Breast epithelium (tissue), 4 donors: ENCODE results near the gene CTNNA3. TPM values are rescaled to one million over a fixed set of nuclear protein-coding genes. Genes with fewer than 3 reads are reported as not detected.

Experiments used
- DNase-seq, 2 donors: peaks; one replicate each; pipeline ENCODE4 v3.0.0-alpha.2; 2019; ENCODE audit warnings: low spot score in 2 of 2
- H3K27ac ChIP-seq, 2 donors: fragments of 200-600 bp; sonication (generic) in 1 of 2; one replicate each; pipeline ENCODE4 v1.5.1; 2016 to 2019; ENCODE audit warnings: mild to moderate bottlenecking in 1 of 2
- H3K27me3 ChIP-seq, 2 donors: fragments of 200-600 bp; sonication (generic) in 1 of 2; one replicate each; pipeline versions ENCODE4 v1.5.1 to v1.6.0; 2017 to 2019; ENCODE audit warnings: control low read depth in 1 of 2, mild to moderate bottlenecking in 1 of 2
- H3K36me3 ChIP-seq: fragments of 200-600 bp; one replicate; pipeline ENCODE4 v1.5.1; 2019
- H3K4me1 ChIP-seq, 2 donors: fragments of 200-600 bp; sonication (generic); one replicate each; pipeline ENCODE4 v1.5.1; 2016 to 2019; ENCODE audit warnings: control low read depth in 1 of 2
- H3K4me3 ChIP-seq, 3 donors: fragments of 200-600 bp; sonication (generic); 1 replicate in 2 of 3; 2 replicates in 1 of 3; pipeline ENCODE4 v1.5.1; 2016 to 2019; ENCODE audit warnings: mild to moderate bottlenecking in 3 of 3, moderate library complexity in 2 of 3
- H3K9me3 ChIP-seq, 2 donors: fragments of 200-600 bp; sonication (generic) in 1 of 2; one replicate each; pipeline ENCODE4 v1.5.1; 2016 to 2019; ENCODE audit warnings: control low read depth in 1 of 2
- POLR2A ChIP-seq: fragments of 450-650 bp; IDR thresholded peaks from one replicate; pipeline ENCODE4 v1.6.1; 2016; ENCODE audit warnings: antibody characterized with exemption, mild to moderate bottlenecking, moderate library complexity
- POLR2AphosphoS5 ChIP-seq, 3 donors: sonication (generic); formaldehyde crosslinking; IDR thresholded peaks; one replicate each; pipeline ENCODE4 v1.6.1; 2017; ENCODE audit warnings: antibody characterized with exemption in 3 of 3
- intact Hi-C: fragments of 100-400 bp; cut with DNase I; formaldehyde crosslinking; loops from one replicate; pipeline ENCODE4 v1.15.1; 2023; ENCODE audit warnings: low total_unique reads
- total RNA-seq, 3 donors: library from RNA; depleted of rRNA; stranded (reverse); fragments of >200 nt; gene quantifications; one replicate each; pipeline ENCODE4 v1.1.0, GENCODE V29; 2016
- TF ChIP-seq, protein P1 (sequence below), 3 donors: fragments of 450-650 bp; IDR thresholded peaks; one replicate each; pipeline ENCODE4 v1.5.1; 2016 to 2017; ENCODE audit warnings: antibody characterized with exemption in 3 of 3, mild to moderate bottlenecking in 3 of 3, moderate library complexity in 3 of 3

The CTNNA3 gene
- total RNA-seq, 3 donors from 2014 or later = 0.33 to 1.1 (median 0.59) TPM

DNA sequence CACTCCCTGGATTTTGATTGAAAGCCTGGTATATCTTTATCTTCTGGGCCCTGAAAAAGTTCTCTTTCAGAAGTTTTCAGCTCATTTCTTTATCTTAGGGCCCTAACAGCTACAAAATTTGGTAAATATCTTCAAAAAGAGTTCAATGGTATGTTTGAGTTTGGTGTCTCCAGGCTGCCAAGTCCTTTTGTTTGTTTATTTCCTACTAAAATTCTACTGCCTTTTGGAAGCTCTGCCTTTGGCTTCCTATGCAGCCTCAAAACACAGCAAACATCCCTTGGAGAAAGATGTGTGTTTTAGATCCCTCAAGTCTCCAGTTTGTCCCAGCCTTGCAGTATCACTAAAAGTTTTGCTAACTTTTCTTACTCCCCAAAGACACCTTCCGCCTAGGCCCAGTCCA lies 623.3 kb downstream of the CTNNA3 start:
- H3K27me3 ChIP-seq = no peaks in the 10 kb centered on the region
- no peaks in the 10 kb centered on the region for H3K9me3 ChIP-seq
- no peaks in the 10 kb centered on the region for H3K4me1 ChIP-seq
- no peaks in the 10 kb centered on the region for H3K36me3 ChIP-seq
- DNase-seq = no peak
- no peak overlapping the region for H3K27ac ChIP-seq
- intact Hi-C loops = no loop called here
- no peak overlapping the region for H3K4me3 ChIP-seq
- TF ChIP-seq POLR2A (no peak), POLR2AphosphoS5 (IDR thresholded peaks at IDR 0.05) (no peak)
- TF ChIP-seq, protein P1, sequence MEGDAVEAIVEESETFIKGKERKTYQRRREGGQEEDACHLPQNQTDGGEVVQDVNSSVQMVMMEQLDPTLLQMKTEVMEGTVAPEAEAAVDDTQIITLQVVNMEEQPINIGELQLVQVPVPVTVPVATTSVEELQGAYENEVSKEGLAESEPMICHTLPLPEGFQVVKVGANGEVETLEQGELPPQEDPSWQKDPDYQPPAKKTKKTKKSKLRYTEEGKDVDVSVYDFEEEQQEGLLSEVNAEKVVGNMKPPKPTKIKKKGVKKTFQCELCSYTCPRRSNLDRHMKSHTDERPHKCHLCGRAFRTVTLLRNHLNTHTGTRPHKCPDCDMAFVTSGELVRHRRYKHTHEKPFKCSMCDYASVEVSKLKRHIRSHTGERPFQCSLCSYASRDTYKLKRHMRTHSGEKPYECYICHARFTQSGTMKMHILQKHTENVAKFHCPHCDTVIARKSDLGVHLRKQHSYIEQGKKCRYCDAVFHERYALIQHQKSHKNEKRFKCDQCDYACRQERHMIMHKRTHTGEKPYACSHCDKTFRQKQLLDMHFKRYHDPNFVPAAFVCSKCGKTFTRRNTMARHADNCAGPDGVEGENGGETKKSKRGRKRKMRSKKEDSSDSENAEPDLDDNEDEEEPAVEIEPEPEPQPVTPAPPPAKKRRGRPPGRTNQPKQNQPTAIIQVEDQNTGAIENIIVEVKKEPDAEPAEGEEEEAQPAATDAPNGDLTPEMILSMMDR (IDR thresholded peaks at IDR 0.05) = no peak

DNA sequence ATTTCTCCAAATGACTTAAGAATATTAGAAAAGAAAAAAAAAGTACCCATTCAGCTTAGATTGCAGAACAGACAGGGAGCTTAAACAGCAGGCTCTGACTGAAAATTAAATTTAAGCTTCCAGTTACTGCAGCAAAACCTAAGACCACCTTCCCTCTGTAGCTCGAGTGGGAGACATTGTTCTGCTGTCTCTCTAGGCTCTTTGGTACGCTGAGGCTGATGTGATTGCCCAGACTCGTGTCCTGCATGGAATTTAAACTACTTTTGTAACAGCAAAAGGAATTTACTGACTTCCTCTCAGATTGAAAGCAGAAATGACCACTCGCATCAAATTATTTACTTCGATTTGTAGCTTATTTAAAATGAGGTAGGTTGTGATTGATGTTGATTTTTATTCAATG lies 645.6 kb downstream of the CTNNA3 start:
- DNase-seq = no peak
- no peaks in the 10 kb centered on the region for H3K9me3 ChIP-seq
- TF ChIP-seq POLR2A (no peak), POLR2AphosphoS5 (IDR thresholded peaks at IDR 0.05) (no peak)
- TF ChIP-seq, protein P1 (IDR thresholded peaks at IDR 0.05) = no peak

DNA sequence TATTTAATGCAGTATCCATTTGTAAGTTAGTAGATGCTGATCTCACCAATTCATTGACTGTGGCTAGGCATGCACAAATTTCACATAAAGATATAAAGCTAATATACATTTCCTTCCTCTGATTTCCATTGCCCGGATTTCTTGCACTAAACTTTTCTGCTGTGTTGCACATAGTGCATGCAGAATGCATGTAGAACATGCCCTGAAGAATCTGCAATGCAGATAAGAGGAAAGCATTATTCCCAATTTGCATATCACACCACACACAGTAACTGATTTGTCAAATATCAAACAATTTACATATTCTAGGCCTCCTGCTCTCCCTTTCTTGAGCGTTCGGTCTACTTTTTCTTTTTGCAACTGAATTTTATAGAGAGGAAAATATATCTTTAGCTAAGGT lies 646.0 kb downstream of the CTNNA3 start:
- Histone ChIP-seq H3K27me3 (no peaks in the 10 kb centered on the region), H3K4me3 (no peak overlapping the region), H3K4me1 (no peaks in the 10 kb centered on the region), H3K27ac (no peak overlapping the region), H3K9me3 (no peaks in the 10 kb centered on the region), H3K36me3 (no peaks in the 10 kb centered on the region)
- TF ChIP-seq POLR2A (no peak), POLR2AphosphoS5 (IDR thresholded peaks at IDR 0.05) (no peak)
- TF ChIP-seq, protein P1 (IDR thresholded peaks at IDR 0.05) = no peak
- DNase-seq = no peak
- intact Hi-C loops = no loop called here

More for the DNA sequence above, 645.6 kb downstream of the CTNNA3 start:
- Histone ChIP-seq H3K36me3 (no peaks in the 10 kb centered on the region), H3K27ac (no peak overlapping the region), H3K4me3 (no peak overlapping the region), H3K27me3 (no peaks in the 10 kb centered on the region), H3K4me1 (no peaks in the 10 kb centered on the region)
- intact Hi-C loops = no loop called here

DNA sequence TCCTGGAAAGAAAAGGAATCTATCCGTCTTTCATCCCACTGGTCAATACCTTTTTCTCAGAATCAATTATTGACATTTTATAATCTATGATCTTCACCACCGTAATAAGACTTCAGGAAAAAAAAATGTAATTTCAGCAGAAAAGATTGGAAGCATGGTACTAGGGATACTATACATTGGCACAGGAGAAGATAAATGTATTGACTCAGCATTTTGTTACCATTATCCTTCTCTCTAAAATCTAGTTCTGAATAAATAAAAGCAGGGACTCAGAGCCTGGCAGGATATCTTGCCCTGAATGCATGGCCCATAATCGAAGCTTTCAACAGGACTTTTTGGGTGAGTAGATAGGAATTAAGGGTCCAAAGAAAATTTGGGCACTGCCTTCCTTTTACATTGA lies 649.5 kb downstream of the CTNNA3 start:
- H3K36me3 ChIP-seq = no peaks in the 10 kb centered on the region
- H3K27me3 ChIP-seq = no peaks in the 10 kb centered on the region
- no peak for TF ChIP-seq POLR2AphosphoS5 (IDR thresholded peaks at IDR 0.05)
- TF ChIP-seq POLR2A = no peak
- TF ChIP-seq, protein P1 (IDR thresholded peaks at IDR 0.05) = no peak
- H3K4me3 ChIP-seq = no peak overlapping the region
- intact Hi-C loops = no loop called here
- H3K9me3 ChIP-seq = no peaks in the 10 kb centered on the region
- no peak for DNase-seq
- H3K4me1 ChIP-seq = no peaks in the 10 kb centered on the region
- no peak overlapping the region for H3K27ac ChIP-seq

DNA sequence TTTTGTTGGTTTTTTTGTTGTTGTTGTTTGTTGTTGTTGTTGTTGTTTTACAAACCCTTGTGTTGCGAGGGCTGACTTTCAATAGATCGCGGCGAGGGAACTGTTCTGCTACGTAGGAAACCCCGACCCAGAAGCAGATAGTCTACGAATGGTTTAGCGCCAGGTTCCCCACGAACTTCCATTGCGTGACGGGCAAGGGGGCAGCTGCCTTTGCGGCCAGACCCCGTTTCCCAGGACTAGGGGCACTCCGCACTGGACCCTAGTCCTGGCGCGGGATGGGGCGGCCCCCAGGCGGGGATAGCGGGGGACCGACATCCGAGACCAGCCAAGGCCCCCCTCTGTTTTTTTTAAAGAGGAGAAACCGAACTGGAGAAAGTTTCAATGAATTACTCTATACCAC lies 650.6 kb downstream of the CTNNA3 start:
- Histone ChIP-seq H3K27me3 (no peaks in the 10 kb centered on the region), H3K27ac (no peak overlapping the region), H3K4me3 (no peak overlapping the region), H3K9me3 (no peaks in the 10 kb centered on the region), H3K36me3 (no peaks in the 10 kb centered on the region), H3K4me1 (no peaks in the 10 kb centered on the region)
- no peak for DNase-seq
- intact Hi-C loops = no loop called here
- TF ChIP-seq, protein P1 (IDR thresholded peaks at IDR 0.05) = no peak
- TF ChIP-seq POLR2AphosphoS5 (IDR thresholded peaks at IDR 0.05) (no peak), POLR2A (no peak)
